K562 (cell line): ENCODE measurements around the gene PPIE. TPM values are rescaled to one million over a fixed set of nuclear protein-coding genes. Genes with fewer than 3 reads are reported as not detected.

ENCODE experiments used
- ARHGAP35 ChIP-seq: fragments of 450-650 bp; IDR thresholded peaks from 2 replicates; pipeline ENCODE4 v1.6.1; 2018; ENCODE audit not compliant: partially characterized antibody
- BHLHE40 ChIP-seq: IDR thresholded peaks from 2 replicates; pipeline ENCODE4 v1.6.1; 2011; ENCODE audit warnings: low read length, improper control_type of control experiment
- CBFA2T3 ChIP-seq: fragments of 450-650 bp; IDR thresholded peaks from 2 replicates; pipeline ENCODE4 v1.6.1; 2017
- ELF1 ChIP-seq: fragments of 200-800 bp; sonication (Bioruptor generic); IDR thresholded peaks from 2 replicates; pipeline ENCODE4 v1.6.1; 2016; ENCODE audit warnings: missing genetic modification characterization, missing compliant biosample characterization
- GATAD2B ChIP-seq: fragments of 450-650 bp; IDR thresholded peaks from 2 replicates; pipeline ENCODE4 v1.6.1; 2017; ENCODE audit warnings: mild to moderate bottlenecking, borderline replicate concordance
- NR0B1 ChIP-seq: fragments of 450-650 bp; IDR thresholded peaks from one replicate; pipeline ENCODE4 v1.6.1; 2018; ENCODE audit warnings: mild to moderate bottlenecking, moderate library complexity; ENCODE audit not compliant: partially characterized antibody
- PHTF2 ChIP-seq: fragments of 250-450 bp; sonication (Bioruptor Pico); IDR thresholded peaks from 2 replicates; pipeline ENCODE4 v1.5.0; 2021; ENCODE audit warnings: mild to moderate bottlenecking
- RBM25 ChIP-seq: fragments of 200-400 bp; formaldehyde crosslinking; IDR thresholded peaks from 2 replicates; pipeline ENCODE4 v1.6.1; 2018; ENCODE audit warnings: low read length, low read depth, moderate library complexity; ENCODE audit not compliant: severe bottlenecking
- TBL1XR1 ChIP-seq, 2 experiments: IDR thresholded peaks; 2 replicates each; pipeline ENCODE4 v1.6.1; 2012; ENCODE audit warnings: improper control_type of control experiment in 2 of 2, low read length in 2 of 2, mild to moderate bottlenecking in 1 of 2
- USF1 ChIP-seq: sonication (generic); formaldehyde crosslinking; IDR thresholded peaks from 2 replicates; pipeline ENCODE4 v1.9.0; 2022; ENCODE audit warnings: mild to moderate bottlenecking, missing genetic modification reagents
- ZBTB2 ChIP-seq: fragments of 450-650 bp; IDR thresholded peaks from 2 replicates; pipeline ENCODE4 v1.6.1; 2016; ENCODE audit warnings: antibody characterized with exemption
- ZNF121 ChIP-seq: sonication (generic); formaldehyde crosslinking; conservative IDR thresholded peaks from 2 replicates; pipeline ENCODE4 v1.8.0; 2022; ENCODE audit warnings: missing genetic modification reagents
- ZNF197 ChIP-seq: fragments of 200-800 bp; sonication (Bioruptor generic); IDR thresholded peaks from 2 replicates; pipeline ENCODE4 v1.6.1; 2016; ENCODE audit warnings: low read depth, missing genetic modification characterization, missing compliant biosample characterization
- ZNF518B ChIP-seq: fragments of 250-450 bp; sonication (Bioruptor Pico); IDR thresholded peaks from 2 replicates; pipeline ENCODE4 v1.5.0; 2021; ENCODE audit warnings: mild to moderate bottlenecking, moderate library complexity
- ZNF668 ChIP-seq: fragments of 250-450 bp; sonication (Bioruptor Pico); IDR thresholded peaks from 2 replicates; pipeline ENCODE4 v1.8.0; 2022; ENCODE audit warnings: mild to moderate bottlenecking, inconsistent platforms
- polyA plus RNA-seq, 8 experiments: library from polyadenylated mRNA; depleted of rRNA in 4 of 8; stranded (reverse) in 5 of 8; unstranded in 3 of 8; fragments of >200 nt; fragmentation: Nextera tagmentation in 2 of 8; fragmentation: Illumina TruSeq in 1 of 8; extraction: Ambion mirVana in 2 of 8; extraction: Trizol in 1 of 8; gene quantifications; 2 replicates each; pipeline versions ENCODE4 v1.2.1 to v1.2.3, GENCODE V29; 2011 to 2014; ENCODE audit warnings: inconsistent platforms in 1 of 8, missing spikeins in 1 of 8
- total RNA-seq, 7 experiments: library from RNA; depleted of rRNA in 6 of 7; stranded (reverse); fragments of >200 nt in 6 of 7; fragmentation: Illumina TruSeq in 2 of 7; extraction: Trizol in 2 of 7; gene quantifications; 2 replicates each; pipeline versions ENCODE4 v1.2.1 to v1.2.3, GENCODE V29; 2011 to 2021; ENCODE audit warnings: low replicate concordance in 1 of 7
- TF ChIP-seq, protein P1 (sequence below), 2 experiments: fragments of 200-800 bp in 1 of 2; sonication (Bioruptor generic) in 1 of 2; sonication (generic) in 1 of 2; formaldehyde crosslinking in 1 of 2; IDR thresholded peaks in 1 of 2; conservative IDR thresholded peaks in 1 of 2; 2 replicates each; pipeline versions ENCODE4 v1.5.0 to v1.6.1; 2016 to 2020; ENCODE audit warnings: missing compliant biosample characterization in 1 of 2, missing genetic modification characterization in 1 of 2, missing genetic modification reagents in 1 of 2
- TF ChIP-seq, protein P2 (sequence below): sonication (generic); formaldehyde crosslinking; IDR thresholded peaks from 2 replicates; pipeline ENCODE4 v1.8.1; 2023; ENCODE audit warnings: mild to moderate bottlenecking, missing genetic modification reagents, moderate library complexity

Gene PPIE
- total and polyA plus RNA-seq, 9 of the 15 experiments (the other 6 are each of a cell fraction or from before 2014, with no cell fraction given): 75.4 to 444 (median 131) TPM

GRCh38 chr1:39788758-39789570 lies 50.3 kb downstream of the PPIE start, which contains the start of gene BMP8B (continued):
- no peak for TF ChIP-seq ZBTB2
- peak; percentile 9; the same call in 1 of the 2 replicates for TF ChIP-seq ELF1
- no peak for TF ChIP-seq TBL1XR1 (IDR thresholded peaks at IDR 0.05; ENCODE audit: low read length in 2 of 2)
- no peak for TF ChIP-seq CBFA2T3
- no peak for TF ChIP-seq ZNF668
- TF ChIP-seq BHLHE40: peak; percentile 82
- TF ChIP-seq USF1 (CRISPR knock-in tag): no peak; the same call in 1 of the 2 replicates
- peak; percentile 75; the same call in 1 of the 2 replicates for TF ChIP-seq ZNF121
- peak; percentile 92 for TF ChIP-seq GATAD2B
- no peak for TF ChIP-seq NR0B1
- no peak for TF ChIP-seq PHTF2 (CRISPR knock-in tag)
- TF ChIP-seq, protein P1, sequence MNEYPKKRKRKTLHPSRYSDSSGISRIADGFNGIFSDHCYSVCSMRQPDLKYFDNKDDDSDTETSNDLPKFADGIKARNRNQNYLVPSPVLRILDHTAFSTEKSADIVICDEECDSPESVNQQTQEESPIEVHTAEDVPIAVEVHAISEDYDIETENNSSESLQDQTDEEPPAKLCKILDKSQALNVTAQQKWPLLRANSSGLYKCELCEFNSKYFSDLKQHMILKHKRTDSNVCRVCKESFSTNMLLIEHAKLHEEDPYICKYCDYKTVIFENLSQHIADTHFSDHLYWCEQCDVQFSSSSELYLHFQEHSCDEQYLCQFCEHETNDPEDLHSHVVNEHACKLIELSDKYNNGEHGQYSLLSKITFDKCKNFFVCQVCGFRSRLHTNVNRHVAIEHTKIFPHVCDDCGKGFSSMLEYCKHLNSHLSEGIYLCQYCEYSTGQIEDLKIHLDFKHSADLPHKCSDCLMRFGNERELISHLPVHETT (CRISPR knock-in tag; conservative IDR thresholded peaks at IDR 0.05 in 1 of 2, IDR thresholded peaks at IDR 0.05 in 1 of 2): peak in 1 of 2 experiments; percentile 74; a peak in 1 of 4 replicates
- no peak for TF ChIP-seq ZNF197 (CRISPR knock-in tag)
- TF ChIP-seq RBM25: peak; percentile 79
- TF ChIP-seq ARHGAP35: no peak
- TF ChIP-seq ZNF518B (CRISPR knock-in tag): no peak
- TF ChIP-seq, protein P2, sequence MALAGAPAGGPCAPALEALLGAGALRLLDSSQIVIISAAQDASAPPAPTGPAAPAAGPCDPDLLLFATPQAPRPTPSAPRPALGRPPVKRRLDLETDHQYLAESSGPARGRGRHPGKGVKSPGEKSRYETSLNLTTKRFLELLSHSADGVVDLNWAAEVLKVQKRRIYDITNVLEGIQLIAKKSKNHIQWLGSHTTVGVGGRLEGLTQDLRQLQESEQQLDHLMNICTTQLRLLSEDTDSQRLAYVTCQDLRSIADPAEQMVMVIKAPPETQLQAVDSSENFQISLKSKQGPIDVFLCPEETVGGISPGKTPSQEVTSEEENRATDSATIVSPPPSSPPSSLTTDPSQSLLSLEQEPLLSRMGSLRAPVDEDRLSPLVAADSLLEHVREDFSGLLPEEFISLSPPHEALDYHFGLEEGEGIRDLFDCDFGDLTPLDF (CRISPR knock-in tag): peak; percentile 51; the same call in 1 of the 2 replicates
